Ovary (tissue), 3 donors: ENCODE results near the gene GARNL3.

Experiments used
- CTCF ChIP-seq, 3 donors: fragments of 450-650 bp in 2 of 3; fragments of 200-600 bp in 1 of 3; IDR thresholded peaks; one replicate each; pipeline versions ENCODE4 v1.5.1 to v1.8.0; 2016 to 2022; ENCODE audit warnings: antibody characterized with exemption in 3 of 3, mild to moderate bottlenecking in 1 of 3
- POLR2A ChIP-seq: fragments of 450-650 bp; IDR thresholded peaks from one replicate; pipeline ENCODE4 v1.6.1; 2017; ENCODE audit warnings: antibody characterized with exemption, mild to moderate bottlenecking, moderate library complexity
- donor health status: DM: no; HTN: no; CAD: no.

- TF ChIP-seq CTCF (IDR thresholded peaks at IDR 0.05) (no peak), POLR2A (no peak)
Measured at GRCh38 chr9:127340721-127341120, 76.1 kb downstream of the GARNL3 start.
